ENCODE measurements around the gene GAN.

DNA sequence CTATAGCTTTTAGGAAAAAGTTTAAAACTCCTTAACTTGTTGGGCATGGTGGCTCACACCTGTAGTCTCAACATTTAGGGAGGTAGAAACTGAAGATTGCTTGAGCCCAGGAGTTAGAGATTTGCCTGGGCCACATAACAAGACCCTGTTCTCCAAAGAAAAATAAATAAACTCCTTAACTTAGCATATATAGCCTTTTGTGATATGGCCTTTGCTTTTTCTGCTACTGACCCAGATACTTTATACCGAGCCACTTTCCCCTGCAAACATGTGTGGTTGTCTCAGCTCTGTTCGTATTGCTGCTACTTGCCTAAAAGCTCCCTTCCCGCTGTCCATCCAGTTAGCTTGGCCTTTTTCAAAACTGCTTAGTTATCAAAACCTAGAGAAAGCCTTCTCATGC, 51.0 kb downstream of the GAN start:
- TF ChIP-seq POLR2AphosphoS5 (IDR thresholded peaks at IDR 0.05; ENCODE audit: low read depth, low read length) = no peak
- TF ChIP-seq FOXP2 (optimal IDR thresholded peaks at IDR 0.05; ENCODE audit: borderline replicate concordance, extremely low read depth, extremely low read length, insufficient read depth) = no peak
- no peak for TF ChIP-seq REST (IDR thresholded peaks at IDR 0.05; ENCODE audit: insufficient read depth in 1 of 2, low read depth in 2 of 2, low read length in 2 of 2)
- no peak for TF ChIP-seq TAF1 (IDR thresholded peaks at IDR 0.05; ENCODE audit: borderline replicate concordance, insufficient read depth, low read length)
- TF ChIP-seq SIN3A (IDR thresholded peaks at IDR 0.05; ENCODE audit: borderline replicate concordance, insufficient read depth, low read length) = no peak
